Activated naive CD4-positive, alpha-beta T cell treated with anti-CD3 and anti-CD28 coated beads, Interleukin-2, amount 10 ng/mL, durations not matched to agents 7 days and 5 days (primary cell): Measurements from ENCODE around the gene CCDC85B.
"Not testable (repeated sequence)": the region's sequence is repeated elsewhere in the genome, so short reads cannot be mapped to it uniquely, and the experiment has no call there.

ENCODE experiments used
- CTCF ChIA-PET: fragments of 350-600 bp; sonication (Branson Sonifier 250); formaldehyde crosslinking; loops from one replicate; lab custom pipeline; 2021; ENCODE audit warnings: antibody characterized with exemption; lab: Charles Lee
- DNase-seq: peaks from one replicate; pipeline ENCODE4 v3.0.0-alpha.2; 2020
- H3K27ac Mint-ChIP-seq: one replicate; pipeline ENCODE4 v1.8.0; 2021; ENCODE audit warnings: mild to moderate bottlenecking, moderate library complexity, mixed read lengths
- H3K27me3 Mint-ChIP-seq: one replicate; pipeline ENCODE4 v1.8.0; 2021; ENCODE audit warnings: mild to moderate bottlenecking, mixed read lengths
- H3K36me3 Mint-ChIP-seq: one replicate; pipeline ENCODE4 v1.8.0; 2021; ENCODE audit warnings: mixed read lengths
- H3K4me1 Mint-ChIP-seq: one replicate; pipeline ENCODE4 v1.8.0; 2021; ENCODE audit warnings: mixed read lengths
- H3K4me3 Mint-ChIP-seq: one replicate; pipeline ENCODE4 v1.8.0; 2021; ENCODE audit warnings: mild to moderate bottlenecking, moderate library complexity, mixed read lengths
- H3K9me3 Mint-ChIP-seq: one replicate; pipeline ENCODE4 v1.8.0; 2021; ENCODE audit warnings: mixed read lengths

The CCDC85B gene

DNA sequence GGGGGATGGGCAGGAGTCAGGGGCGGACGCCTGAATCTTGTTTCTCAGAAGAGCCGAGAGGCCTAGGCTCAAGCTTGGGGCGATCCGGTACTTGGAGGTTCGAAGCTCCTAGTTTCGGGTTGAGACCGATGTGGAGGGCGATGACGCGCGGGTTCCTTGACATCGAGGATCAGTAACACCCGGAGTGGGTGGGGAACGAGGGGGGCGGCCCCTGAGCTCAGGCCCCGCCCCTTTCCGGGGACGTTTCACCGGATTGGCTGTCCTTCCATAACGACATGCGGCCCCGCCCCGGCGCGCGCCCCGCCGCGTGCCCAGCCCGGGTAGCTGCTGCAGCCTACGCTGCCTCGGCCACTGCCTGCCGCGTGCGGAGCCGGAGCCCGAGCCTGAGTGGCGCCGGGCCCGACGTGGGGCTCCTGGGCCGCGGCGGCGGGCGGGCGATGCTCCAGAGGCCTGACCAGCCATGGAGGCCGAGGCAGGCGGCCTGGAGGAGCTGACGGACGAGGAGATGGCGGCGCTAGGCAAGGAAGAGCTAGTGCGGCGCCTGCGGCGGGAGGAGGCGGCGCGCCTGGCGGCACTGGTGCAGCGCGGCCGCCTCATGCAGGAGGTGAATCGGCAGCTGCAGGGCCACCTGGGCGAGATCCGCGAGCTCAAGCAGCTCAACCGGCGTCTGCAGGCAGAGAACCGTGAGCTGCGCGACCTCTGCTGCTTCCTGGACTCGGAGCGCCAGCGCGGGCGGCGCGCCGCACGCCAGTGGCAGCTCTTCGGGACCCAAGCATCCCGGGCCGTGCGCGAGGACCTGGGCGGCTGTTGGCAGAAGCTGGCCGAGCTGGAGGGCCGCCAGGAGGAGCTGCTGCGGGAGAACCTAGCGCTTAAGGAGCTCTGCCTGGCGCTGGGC, at the start of gene CCDC85B:
CCDC85B (plus strand) TSS at position 350 of the 895 bp plus-strand sequence; CDS start at position 461, 111 bp downstream.
- peak; percentile 99 for DNase-seq
- no peaks in the 10 kb centered on the region for H3K9me3 Mint-ChIP-seq
- no peaks in the 10 kb centered on the region for H3K27me3 Mint-ChIP-seq
- CTCF ChIA-PET = interaction anchor here (0.7 to 10.9 kb wide), 18 partner anchors 7 to 179 kb away, joined by 3 to 142 read pairs (median 3); partner anchors contain the start of genes AP5B1, BANF1, CFL1 and EIF1AD
- peak within 1 kb of the TSS; percentile 94 for H3K27ac Mint-ChIP-seq
- H3K4me1 Mint-ChIP-seq = peaks cover 75% of the 10 kb centered on the region
- H3K4me3 Mint-ChIP-seq = peak within 1 kb of the TSS; percentile 96
- peaks cover 25% of the 10 kb centered on the region for H3K36me3 Mint-ChIP-seq

DNA sequence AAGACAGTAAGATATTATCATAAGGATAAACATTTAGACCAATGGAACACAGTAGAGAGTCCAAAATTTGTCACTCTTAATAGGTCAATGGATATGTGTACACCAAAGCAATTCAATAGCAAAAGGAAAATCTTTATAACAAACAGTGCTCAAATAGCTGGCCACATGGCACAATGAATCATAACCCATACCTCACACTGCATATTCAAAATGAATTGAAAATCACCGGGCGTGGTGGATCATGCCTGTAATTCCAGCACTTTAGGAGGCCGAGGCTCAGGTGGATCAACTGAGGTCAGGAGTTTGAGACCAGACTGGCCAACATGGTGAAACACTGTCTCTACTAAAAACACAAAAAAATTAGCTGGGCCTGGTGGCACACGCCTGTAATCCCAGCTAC, 48.3 kb upstream of the CCDC85B start:
- Mint-ChIP-seq H3K36me3 (no peaks in the 10 kb centered on the region), H3K27ac (no peak overlapping the region), H3K4me1 (no peaks in the 10 kb centered on the region), H3K9me3 (no peaks in the 10 kb centered on the region), H3K4me3 (no peak overlapping the region), H3K27me3 (peaks cover 13% of the 10 kb centered on the region)
- no peak for DNase-seq
- CTCF ChIA-PET = interaction anchor here (1.0 kb wide), 1 partner anchor 10 kb away, joined by 5 read pairs; no protein-coding TSS in a partner anchor

GRCh38 chr11:65843811-65844210, 46.7 kb upstream of the CCDC85B start:
- Mint-ChIP-seq H3K4me1 (no peaks in the 10 kb centered on the region), H3K36me3 (no peaks in the 10 kb centered on the region), H3K27me3 (peaks cover 13% of the 10 kb centered on the region), H3K9me3 (no peaks in the 10 kb centered on the region), H3K4me3 (no peak overlapping the region), H3K27ac (no peak overlapping the region)
- CTCF ChIA-PET = interaction anchor here (0.9 kb wide), 1 partner anchor 8 kb away, joined by 4 read pairs; no protein-coding TSS in a partner anchor
- DNase-seq = no peak

GRCh38 chr11:65844231-65844872, 46.1 kb upstream of the CCDC85B start:
- no peak overlapping the region for H3K4me3 Mint-ChIP-seq
- peaks cover 13% of the 10 kb centered on the region for H3K27me3 Mint-ChIP-seq
- H3K4me1 Mint-ChIP-seq = no peaks in the 10 kb centered on the region
- H3K9me3 Mint-ChIP-seq = no peaks in the 10 kb centered on the region
- CTCF ChIA-PET = no interaction called here
- no peak overlapping the region for H3K27ac Mint-ChIP-seq
- H3K36me3 Mint-ChIP-seq = no peaks in the 10 kb centered on the region
- no peak for DNase-seq

- H3K27ac Mint-ChIP-seq = no peak overlapping the region
- H3K27me3 Mint-ChIP-seq = peaks cover 13% of the 10 kb centered on the region
- no peak for DNase-seq
- H3K9me3 Mint-ChIP-seq = peaks cover 6% of the 10 kb centered on the region
- H3K4me3 Mint-ChIP-seq = no peak overlapping the region
- H3K4me1 Mint-ChIP-seq = peaks cover 3% of the 10 kb centered on the region
- peaks cover 20% of the 10 kb centered on the region for H3K36me3 Mint-ChIP-seq
- CTCF ChIA-PET = interaction anchor here (0.7 kb wide), 1 partner anchor 1114 kb away, joined by 3 read pairs; no protein-coding TSS in a partner anchor
Observed at GRCh38 chr11:65847746-65848145, 42.7 kb upstream of the CCDC85B start.

DNA sequence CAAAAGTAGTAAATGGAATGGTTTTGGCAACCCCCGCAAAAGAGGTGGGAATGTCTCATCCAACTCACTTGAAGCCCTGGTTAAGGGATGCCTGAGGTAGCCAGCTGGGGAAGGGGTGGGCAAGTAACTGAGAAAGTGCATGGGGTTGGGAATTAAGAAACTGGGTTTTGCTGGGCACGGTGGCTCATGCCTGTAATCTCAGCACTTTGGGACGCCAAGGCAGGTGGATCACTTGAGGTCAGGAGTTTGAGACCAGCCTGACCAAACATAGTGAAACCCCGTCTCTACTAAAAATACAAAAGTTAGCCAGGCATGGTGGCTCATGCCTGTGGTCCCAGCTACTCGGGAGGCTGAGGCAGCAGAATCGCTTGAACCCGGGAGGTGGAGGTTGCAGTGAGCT, 41.8 kb upstream of the CCDC85B start:
- H3K4me3 Mint-ChIP-seq, DNase-seq, H3K9me3 Mint-ChIP-seq, H3K27ac Mint-ChIP-seq, H3K4me1 Mint-ChIP-seq: not testable (repeated sequence)
- Mint-ChIP-seq H3K36me3 (peaks cover 26% of the 10 kb centered on the region), H3K27me3 (peaks cover 13% of the 10 kb centered on the region)
- CTCF ChIA-PET = interaction anchor here (1.3 to 1.4 kb wide), 2 partner anchors 36 to 174 kb away, joined by 3 to 7 read pairs; no protein-coding TSS in a partner anchor

- CTCF ChIA-PET = interaction anchor here (0.6 to 1.4 kb wide), 6 partner anchors 10 to 604 kb away, joined by 3 to 7 read pairs (median 3); no protein-coding TSS in a partner anchor
- Mint-ChIP-seq H3K9me3 (peaks cover 6% of the 10 kb centered on the region), H3K4me3 (no peak overlapping the region), H3K27ac (no peak overlapping the region), H3K36me3 (peaks cover 33% of the 10 kb centered on the region), H3K4me1 (peaks cover 16% of the 10 kb centered on the region), H3K27me3 (peaks cover 13% of the 10 kb centered on the region)
- no peak for DNase-seq
Observed at GRCh38 chr11:65849366-65849765, 41.1 kb upstream of the CCDC85B start.

DNA sequence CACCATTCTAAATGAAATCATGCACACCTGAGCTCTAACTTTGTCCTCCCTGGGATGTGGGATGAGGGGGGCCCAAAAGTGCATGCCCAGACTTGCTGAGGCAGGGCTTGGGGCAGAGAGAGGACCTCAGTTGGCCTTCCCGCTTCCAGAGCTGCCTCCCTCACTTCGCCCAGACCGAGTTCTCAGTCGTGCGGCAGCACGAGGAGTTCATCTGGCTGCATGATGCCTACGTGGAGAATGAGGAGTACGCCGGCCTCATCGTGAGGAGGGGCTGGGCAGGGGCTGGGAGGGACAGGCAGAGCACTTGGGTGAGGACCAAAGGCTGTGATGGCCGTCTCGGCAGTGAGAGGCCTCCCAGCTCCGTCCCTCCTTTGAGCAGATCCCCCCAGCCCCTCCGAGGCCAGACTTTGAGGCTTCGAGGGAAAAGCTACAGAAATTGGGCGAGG, 40.7 kb upstream of the CCDC85B start:
- Mint-ChIP-seq H3K9me3 (peaks cover 6% of the 10 kb centered on the region), H3K4me3 (no peak overlapping the region), H3K36me3 (peaks cover 37% of the 10 kb centered on the region), H3K4me1 (peaks cover 20% of the 10 kb centered on the region), H3K27ac (no peak overlapping the region), H3K27me3 (peaks cover 13% of the 10 kb centered on the region)
- CTCF ChIA-PET = interaction anchor here (0.6 to 1.4 kb wide), 5 partner anchors 10 to 604 kb away, joined by 3 read pairs; no protein-coding TSS in a partner anchor
- no peak for DNase-seq

DNA sequence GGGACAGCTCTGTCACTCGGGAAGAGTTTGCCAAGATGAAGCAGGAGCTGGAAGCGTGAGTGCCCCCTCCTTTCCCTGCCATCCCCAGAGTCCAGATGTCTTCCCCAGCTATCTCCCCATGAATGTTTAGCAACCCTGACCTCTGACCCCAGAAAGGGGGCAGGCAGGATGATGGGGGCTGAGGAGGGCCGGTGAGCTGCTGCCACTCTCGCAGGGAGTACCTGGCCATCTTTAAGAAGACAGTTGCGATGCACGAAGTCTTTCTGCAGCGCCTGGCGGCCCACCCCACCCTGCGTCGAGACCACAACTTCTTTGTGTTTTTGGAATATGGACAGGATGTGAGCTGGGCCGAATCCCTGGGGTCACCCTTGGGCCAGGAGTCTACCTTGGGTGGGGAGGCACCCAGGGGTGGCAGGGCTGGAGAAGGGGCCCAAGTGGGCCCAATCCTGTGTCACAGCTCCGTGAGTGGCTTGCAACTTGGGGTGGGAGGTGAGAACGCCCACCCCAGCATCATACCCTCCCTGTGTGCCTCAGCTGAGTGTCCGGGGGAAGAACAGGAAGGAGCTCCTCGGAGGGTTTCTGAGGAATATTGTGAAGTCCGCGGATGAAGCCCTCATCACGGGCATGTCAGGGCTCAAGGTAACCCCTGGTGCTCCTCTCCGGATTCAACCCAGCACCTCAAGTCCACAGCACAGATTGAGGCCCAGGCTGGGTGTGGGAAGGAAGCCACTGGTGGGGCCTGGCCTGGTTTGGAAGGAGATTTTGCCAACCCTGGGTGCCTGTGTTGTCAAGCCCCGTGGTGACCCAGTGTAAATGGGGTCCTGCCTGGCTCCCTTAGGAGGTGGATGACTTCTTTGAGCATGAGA, 40.0 kb upstream of the CCDC85B start:
- DNase-seq = no peak
- H3K27me3 Mint-ChIP-seq = peaks cover 13% of the 10 kb centered on the region
- peaks cover 6% of the 10 kb centered on the region for H3K9me3 Mint-ChIP-seq
- H3K36me3 Mint-ChIP-seq = peaks cover 41% of the 10 kb centered on the region
- peaks cover 25% of the 10 kb centered on the region for H3K4me1 Mint-ChIP-seq
- CTCF ChIA-PET = interaction anchor here (0.7 to 1.6 kb wide), 7 partner anchors 11 to 172 kb away, joined by 3 to 4 read pairs (median 3); no protein-coding TSS in a partner anchor
- H3K4me3 Mint-ChIP-seq = no peak overlapping the region
- H3K27ac Mint-ChIP-seq = peak overlapping the region; percentile 24

DNA sequence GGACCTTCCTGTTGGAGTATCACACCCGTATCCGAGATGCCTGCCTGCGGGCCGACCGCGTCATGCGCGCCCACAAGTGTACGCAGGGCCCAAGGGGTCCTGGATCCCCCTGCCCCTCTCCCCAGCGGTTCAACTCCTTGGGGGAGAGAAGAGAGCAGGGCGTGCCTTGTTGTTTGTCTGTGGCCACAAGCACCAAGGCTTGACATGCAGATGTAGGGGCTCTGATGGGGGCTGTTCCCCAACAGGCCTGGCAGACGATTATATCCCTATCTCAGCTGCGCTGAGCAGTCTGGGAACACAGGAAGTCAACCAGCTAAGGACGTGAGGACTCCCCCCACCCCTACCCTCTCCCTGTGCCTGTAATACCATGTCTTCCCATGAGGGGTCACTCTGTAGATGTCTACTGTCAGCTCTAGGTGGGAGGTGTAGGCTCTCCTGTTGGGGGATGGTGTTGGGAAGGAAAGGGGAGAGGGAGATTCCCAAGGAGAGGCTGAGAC, 39.3 kb upstream of the CCDC85B start:
- CTCF ChIA-PET = interaction anchor here (0.6 to 1.6 kb wide), 9 partner anchors 8 to 179 kb away, joined by 3 to 5 read pairs (median 3); partner anchors contain the start of gene MUS81
- H3K27me3 Mint-ChIP-seq = peaks cover 13% of the 10 kb centered on the region
- peak overlapping the region; percentile 56 for H3K27ac Mint-ChIP-seq
- H3K36me3 Mint-ChIP-seq = peaks cover 48% of the 10 kb centered on the region
- no peak overlapping the region for H3K4me3 Mint-ChIP-seq
- H3K4me1 Mint-ChIP-seq = peaks cover 31% of the 10 kb centered on the region
- peaks cover 6% of the 10 kb centered on the region for H3K9me3 Mint-ChIP-seq
- DNase-seq = no peak

DNA sequence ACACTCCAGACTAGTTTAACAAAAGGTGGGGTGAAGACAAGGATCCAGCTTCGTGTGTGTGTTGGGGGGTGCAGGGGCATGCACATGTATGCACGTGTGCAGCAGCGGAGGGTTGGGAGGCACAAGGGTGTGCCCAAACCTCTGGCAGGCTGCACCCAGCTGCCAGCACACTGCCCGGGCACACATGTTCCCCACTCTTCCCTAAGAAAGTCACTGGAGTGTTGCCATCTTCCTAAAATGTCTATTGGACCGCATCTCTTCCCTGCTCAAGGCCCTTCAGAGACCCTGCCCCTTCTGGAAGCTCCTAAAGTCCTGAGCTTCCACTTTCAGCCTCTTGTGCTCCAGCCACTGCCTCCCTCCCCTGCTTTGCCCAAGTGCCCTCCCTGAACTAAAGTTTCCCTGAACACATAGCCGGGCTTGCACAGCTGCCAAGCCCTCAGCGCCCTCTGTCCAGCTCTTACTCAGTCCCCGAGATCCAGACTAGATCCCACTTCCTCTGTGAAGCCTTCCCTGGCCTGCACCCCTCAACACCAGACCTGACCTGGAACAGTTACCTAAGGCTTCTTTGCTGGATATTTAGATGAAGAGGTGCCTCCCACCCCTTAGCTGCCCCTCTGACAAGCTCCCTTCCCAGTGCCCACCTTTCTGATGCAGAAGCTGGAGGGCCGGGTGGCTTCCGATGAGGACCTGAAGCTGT, 38.5 kb upstream of the CCDC85B start:
- DNase-seq = no peak
- Mint-ChIP-seq H3K9me3 (peaks cover 6% of the 10 kb centered on the region), H3K27ac (peak overlapping the region; percentile 51), H3K36me3 (peaks cover 57% of the 10 kb centered on the region), H3K27me3 (peaks cover 8% of the 10 kb centered on the region), H3K4me3 (no peak overlapping the region), H3K4me1 (peaks cover 39% of the 10 kb centered on the region)
- CTCF ChIA-PET = interaction anchor here (0.6 to 1.7 kb wide), 12 partner anchors 8 to 178 kb away, joined by 3 to 5 read pairs (median 3); partner anchors contain the start of gene MUS81

DNA sequence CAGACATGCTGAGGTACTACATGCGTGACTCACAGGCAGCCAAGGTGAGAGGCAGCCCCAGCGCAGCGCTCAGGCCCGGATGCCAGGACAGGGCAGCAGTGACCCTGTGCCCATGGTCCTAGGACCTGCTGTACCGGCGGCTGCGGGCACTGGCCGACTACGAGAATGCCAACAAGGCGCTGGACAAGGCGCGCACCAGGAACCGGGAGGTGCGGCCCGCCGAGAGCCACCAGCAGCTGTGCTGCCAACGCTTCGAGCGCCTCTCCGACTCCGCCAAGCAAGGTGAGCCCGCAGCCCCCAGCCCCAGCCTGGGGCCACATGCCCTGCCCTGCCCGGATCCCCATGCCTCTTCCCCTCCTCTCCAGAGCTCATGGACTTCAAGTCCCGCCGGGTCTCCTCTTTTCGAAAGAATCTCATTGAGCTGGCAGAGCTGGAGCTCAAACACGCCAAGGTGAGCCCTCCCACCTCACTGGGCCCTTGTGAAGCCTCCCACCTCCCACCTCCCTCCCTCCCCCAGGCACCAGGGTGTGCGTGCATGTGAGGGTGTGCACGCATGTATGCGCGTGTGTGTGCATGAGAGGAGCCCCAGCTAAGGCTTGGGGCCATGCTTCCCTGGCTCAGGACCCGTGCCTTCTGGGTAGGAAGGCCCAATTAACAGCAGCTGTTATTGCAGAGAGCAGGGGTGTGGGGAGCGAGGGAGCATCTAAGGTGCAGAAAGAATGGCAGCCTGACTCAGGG, 37.8 kb upstream of the CCDC85B start:
- H3K9me3 Mint-ChIP-seq = peaks cover 6% of the 10 kb centered on the region
- H3K27ac Mint-ChIP-seq = no peak overlapping the region
- peaks cover 39% of the 10 kb centered on the region for H3K4me1 Mint-ChIP-seq
- CTCF ChIA-PET = interaction anchor here (0.7 to 2.0 kb wide), 6 partner anchors 9 to 72 kb away, joined by 3 to 5 read pairs (median 4); partner anchors contain the start of gene AP5B1
- peaks cover 6% of the 10 kb centered on the region for H3K27me3 Mint-ChIP-seq
- DNase-seq = no peak
- no peak overlapping the region for H3K4me3 Mint-ChIP-seq
- H3K36me3 Mint-ChIP-seq = peaks cover 57% of the 10 kb centered on the region
